Vagina (tissue), 2 donors: Measurements from ENCODE around the gene ZBTB7C. TPM values are rescaled to one million over a fixed set of nuclear protein-coding genes. Genes with fewer than 3 reads are reported as not detected.

Experiments
- DNase-seq, 2 donors: peaks; one replicate each; pipeline ENCODE4 v3.0.0-alpha.2; 2017; ENCODE audit errors: extremely low spot score in 2 of 2
- H3K27ac ChIP-seq: fragments of 200-600 bp; sonication (generic); one replicate; pipeline ENCODE4 v1.5.1; 2019
- H3K27me3 ChIP-seq: fragments of 200-600 bp; sonication (generic); one replicate; pipeline ENCODE4 v1.5.1; 2019
- H3K36me3 ChIP-seq, 2 donors: fragments of 200-600 bp; sonication (generic); one replicate each; pipeline ENCODE4 v1.5.1; 2017 to 2019
- H3K4me1 ChIP-seq: fragments of 200-600 bp; sonication (generic); one replicate; pipeline ENCODE4 v1.5.1; 2019
- H3K4me3 ChIP-seq, 2 donors: fragments of 200-600 bp; sonication (generic); 1 replicate in 1 of 2; 2 replicates in 1 of 2; pipeline ENCODE4 v1.5.1; 2016 to 2019
- H3K9me3 ChIP-seq: fragments of 200-600 bp; sonication (generic); one replicate; pipeline ENCODE4 v1.5.1; 2019
- POLR2A ChIP-seq, 2 donors: fragments of 450-650 bp; IDR thresholded peaks; one replicate each; pipeline ENCODE4 v1.6.1; 2017; ENCODE audit warnings: antibody characterized with exemption in 2 of 2, mild to moderate bottlenecking in 2 of 2, moderate library complexity in 2 of 2
- POLR2AphosphoS5 ChIP-seq, 2 donors: sonication (generic); formaldehyde crosslinking; IDR thresholded peaks; one replicate each; pipeline ENCODE4 v1.9.0; 2017; ENCODE audit warnings: antibody characterized with exemption in 2 of 2, mild to moderate bottlenecking in 2 of 2, low read depth in 1 of 2; ENCODE audit not compliant: insufficient read depth in 1 of 2
- intact Hi-C: fragments of 100-400 bp; cut with DNase I; formaldehyde crosslinking; loops from one replicate; pipeline ENCODE4 v1.15.1; 2023
- total RNA-seq: library from RNA; depleted of rRNA; stranded (reverse); fragments of >200 nt; gene quantifications from one replicate; pipeline ENCODE4 v1.2.3, GENCODE V29; 2016
- TF ChIP-seq, protein P1 (sequence below), 3 experiments: fragments of 450-650 bp in 2 of 3; fragments of 200-600 bp in 1 of 3; sonication (generic) in 1 of 3; IDR thresholded peaks; one replicate each; pipeline ENCODE4 v1.5.1; 2017 to 2019; ENCODE audit warnings: antibody characterized with exemption in 3 of 3, mild to moderate bottlenecking in 2 of 3, moderate library complexity in 2 of 3

ZBTB7C gene
- total RNA-seq, 1 donor from 2014 or later = 40.5 TPM

DNA sequence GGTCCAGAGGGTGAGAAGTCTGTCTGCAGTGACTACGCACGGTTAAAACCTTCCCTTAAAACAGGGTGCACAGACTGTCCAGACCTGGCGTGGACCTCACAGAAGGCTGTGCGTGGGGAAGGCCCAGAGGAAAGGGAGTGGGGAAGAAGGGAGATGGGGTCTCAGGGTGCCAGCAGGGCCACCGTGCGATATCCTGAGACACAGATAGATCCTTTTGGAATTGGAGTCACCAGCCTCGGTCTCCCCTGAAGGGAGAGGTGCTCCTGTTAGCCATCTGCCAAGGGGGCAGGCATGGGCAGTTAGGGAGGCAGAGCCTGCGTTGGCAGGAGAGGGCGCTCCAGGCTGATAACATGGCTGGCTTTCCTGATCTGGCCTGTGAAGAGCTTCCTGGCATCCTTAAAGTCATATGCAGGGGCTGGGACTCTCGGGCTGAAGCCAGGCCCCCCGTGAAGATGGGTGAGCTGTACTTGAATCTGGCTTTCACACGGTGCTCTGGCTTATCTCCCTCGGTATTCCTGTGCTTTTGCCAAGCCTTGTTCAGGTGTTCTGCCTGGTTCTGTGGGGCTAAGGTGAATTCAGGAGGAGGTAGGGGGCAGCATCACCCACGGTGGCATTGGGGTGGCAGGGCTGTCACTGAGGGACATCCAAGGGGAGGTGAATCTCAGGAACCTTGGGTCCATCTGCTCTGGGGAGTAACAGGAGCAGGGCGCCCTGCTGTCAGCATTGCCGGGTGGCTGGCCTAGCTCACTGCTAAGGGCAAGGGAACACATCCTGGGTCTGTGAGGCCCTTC is 371.5 kb downstream of the ZBTB7C start:
- no peak overlapping the region for H3K27ac ChIP-seq
- no peaks in the 10 kb centered on the region for H3K27me3 ChIP-seq
- no peak overlapping the region for H3K4me3 ChIP-seq
- no peaks in the 10 kb centered on the region for H3K9me3 ChIP-seq
- intact Hi-C loops = no loop called here
- DNase-seq = no peak
- no peak for TF ChIP-seq POLR2A (IDR thresholded peaks at IDR 0.05)
- no peak for TF ChIP-seq POLR2AphosphoS5 (IDR thresholded peaks at IDR 0.05; ENCODE audit: insufficient read depth in 1 of 2, low read depth in 1 of 2)
- TF ChIP-seq, protein P1, sequence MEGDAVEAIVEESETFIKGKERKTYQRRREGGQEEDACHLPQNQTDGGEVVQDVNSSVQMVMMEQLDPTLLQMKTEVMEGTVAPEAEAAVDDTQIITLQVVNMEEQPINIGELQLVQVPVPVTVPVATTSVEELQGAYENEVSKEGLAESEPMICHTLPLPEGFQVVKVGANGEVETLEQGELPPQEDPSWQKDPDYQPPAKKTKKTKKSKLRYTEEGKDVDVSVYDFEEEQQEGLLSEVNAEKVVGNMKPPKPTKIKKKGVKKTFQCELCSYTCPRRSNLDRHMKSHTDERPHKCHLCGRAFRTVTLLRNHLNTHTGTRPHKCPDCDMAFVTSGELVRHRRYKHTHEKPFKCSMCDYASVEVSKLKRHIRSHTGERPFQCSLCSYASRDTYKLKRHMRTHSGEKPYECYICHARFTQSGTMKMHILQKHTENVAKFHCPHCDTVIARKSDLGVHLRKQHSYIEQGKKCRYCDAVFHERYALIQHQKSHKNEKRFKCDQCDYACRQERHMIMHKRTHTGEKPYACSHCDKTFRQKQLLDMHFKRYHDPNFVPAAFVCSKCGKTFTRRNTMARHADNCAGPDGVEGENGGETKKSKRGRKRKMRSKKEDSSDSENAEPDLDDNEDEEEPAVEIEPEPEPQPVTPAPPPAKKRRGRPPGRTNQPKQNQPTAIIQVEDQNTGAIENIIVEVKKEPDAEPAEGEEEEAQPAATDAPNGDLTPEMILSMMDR (IDR thresholded peaks at IDR 0.05) = no peak
- peaks cover 35% of the 10 kb centered on the region for H3K4me1 ChIP-seq
- H3K36me3 ChIP-seq = peaks cover 0 to 14% of the 10 kb centered on the region in 2 donors

DNA sequence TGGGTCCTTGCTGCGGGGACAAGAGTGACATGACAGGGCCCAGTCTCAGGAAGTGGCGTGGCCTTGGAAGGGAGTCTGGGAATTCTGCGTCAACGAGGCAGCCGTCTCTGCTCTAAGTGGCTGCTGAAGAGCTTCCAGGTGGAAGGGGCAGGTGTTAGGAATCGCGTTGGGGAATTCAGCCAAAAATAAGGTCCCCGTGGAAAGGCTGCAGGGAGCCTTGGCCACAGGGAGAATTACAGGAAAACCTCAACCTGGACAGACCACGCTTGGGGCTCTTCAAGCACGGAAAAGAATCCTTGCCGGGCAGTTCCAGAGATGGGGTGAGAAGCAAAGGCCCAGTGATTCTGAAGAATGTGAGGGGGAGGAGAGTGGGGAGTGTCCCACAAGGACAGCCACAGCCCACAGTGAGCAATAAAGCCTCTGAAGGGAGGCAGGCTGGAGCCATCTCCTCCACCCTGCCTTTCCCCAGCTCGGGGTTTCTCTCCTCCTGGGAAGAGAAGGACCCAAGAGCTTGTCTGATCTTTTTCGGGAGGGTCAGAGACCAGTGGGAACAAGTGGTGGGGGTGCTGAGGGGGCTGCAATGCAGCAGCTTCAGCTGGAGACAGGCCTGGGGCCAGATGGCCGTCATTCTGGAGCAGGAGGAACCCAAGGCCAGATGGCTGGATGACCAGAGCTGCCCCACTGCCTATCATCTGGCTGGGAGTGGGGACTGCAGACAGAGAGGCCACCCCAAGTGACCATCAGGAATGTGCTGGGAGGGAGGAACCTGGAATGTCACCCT is 372.4 kb downstream of the ZBTB7C start:
- Histone ChIP-seq H3K27ac (no peak overlapping the region), H3K4me1 (peaks cover 35% of the 10 kb centered on the region), H3K4me3 (no peak overlapping the region), H3K9me3 (no peaks in the 10 kb centered on the region), H3K36me3 (peaks cover 0 to 14% of the 10 kb centered on the region in 2 donors), H3K27me3 (no peaks in the 10 kb centered on the region)
- intact Hi-C loops = no loop called here
- DNase-seq = no peak
- TF ChIP-seq POLR2A (IDR thresholded peaks at IDR 0.05) = no peak

DNA sequence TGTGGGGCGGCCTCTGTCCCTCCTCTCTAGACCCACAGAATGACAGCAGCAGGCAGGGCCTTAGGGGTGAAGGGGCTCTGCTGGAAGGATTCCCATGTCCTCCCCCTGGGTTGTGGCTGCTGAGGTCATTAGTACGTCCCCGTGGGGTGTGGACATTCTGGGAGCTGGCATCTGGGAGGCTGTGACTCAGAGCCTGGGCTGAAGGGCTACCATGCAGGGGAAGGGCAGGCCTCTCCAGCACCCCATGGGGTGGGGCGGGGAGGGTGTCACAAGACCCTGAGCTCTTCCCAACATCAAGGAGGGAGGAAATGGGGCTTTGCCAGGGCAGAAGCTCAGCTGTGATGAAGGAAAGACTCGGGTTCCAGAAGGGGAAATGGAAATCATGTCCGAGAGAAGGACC is 373.0 kb downstream of the ZBTB7C start:
- TF ChIP-seq POLR2AphosphoS5 (IDR thresholded peaks at IDR 0.05; ENCODE audit: insufficient read depth in 1 of 2, low read depth in 1 of 2) = no peak
- TF ChIP-seq POLR2A (IDR thresholded peaks at IDR 0.05) = no peak
- TF ChIP-seq, protein P1 (IDR thresholded peaks at IDR 0.05) = no peak
- DNase-seq = no peak
- no peaks in the 10 kb centered on the region for H3K9me3 ChIP-seq
- H3K4me1 ChIP-seq = peaks cover 41% of the 10 kb centered on the region
- H3K27ac ChIP-seq = no peak overlapping the region
- peaks cover 0 to 14% of the 10 kb centered on the region in 2 donors for H3K36me3 ChIP-seq
- H3K4me3 ChIP-seq = no peak overlapping the region
- intact Hi-C loops = no loop called here
- H3K27me3 ChIP-seq = no peaks in the 10 kb centered on the region

DNA sequence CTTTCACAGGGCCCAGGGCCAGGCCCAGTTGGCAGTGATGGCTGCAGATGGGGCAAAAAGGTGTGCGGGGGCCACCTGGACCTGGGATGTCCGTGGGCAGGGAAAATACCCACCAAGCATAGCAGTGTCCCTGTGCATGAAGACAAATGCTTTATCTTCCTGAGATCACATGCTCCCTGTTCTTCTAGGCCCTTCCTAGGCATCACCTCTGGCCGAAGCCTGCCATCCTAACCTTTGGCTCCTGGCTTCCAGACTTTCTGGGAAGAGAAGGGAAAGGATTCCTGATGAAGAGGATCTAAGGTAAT is 373.7 kb downstream of the ZBTB7C start:
- DNase-seq = no peak
- intact Hi-C loops = no loop called here
- H3K4me1 ChIP-seq = peaks cover 44% of the 10 kb centered on the region
- no peaks in the 10 kb centered on the region for H3K27me3 ChIP-seq
- no peaks in the 10 kb centered on the region for H3K9me3 ChIP-seq
- H3K27ac ChIP-seq = no peak overlapping the region
- TF ChIP-seq POLR2A (IDR thresholded peaks at IDR 0.05) = no peak
- TF ChIP-seq POLR2AphosphoS5 (IDR thresholded peaks at IDR 0.05; ENCODE audit: insufficient read depth in 1 of 2, low read depth in 1 of 2) = no peak
- TF ChIP-seq, protein P1 (IDR thresholded peaks at IDR 0.05) = no peak
- peaks cover 0 to 9% of the 10 kb centered on the region in 2 donors for H3K36me3 ChIP-seq
- no peak overlapping the region for H3K4me3 ChIP-seq

DNA sequence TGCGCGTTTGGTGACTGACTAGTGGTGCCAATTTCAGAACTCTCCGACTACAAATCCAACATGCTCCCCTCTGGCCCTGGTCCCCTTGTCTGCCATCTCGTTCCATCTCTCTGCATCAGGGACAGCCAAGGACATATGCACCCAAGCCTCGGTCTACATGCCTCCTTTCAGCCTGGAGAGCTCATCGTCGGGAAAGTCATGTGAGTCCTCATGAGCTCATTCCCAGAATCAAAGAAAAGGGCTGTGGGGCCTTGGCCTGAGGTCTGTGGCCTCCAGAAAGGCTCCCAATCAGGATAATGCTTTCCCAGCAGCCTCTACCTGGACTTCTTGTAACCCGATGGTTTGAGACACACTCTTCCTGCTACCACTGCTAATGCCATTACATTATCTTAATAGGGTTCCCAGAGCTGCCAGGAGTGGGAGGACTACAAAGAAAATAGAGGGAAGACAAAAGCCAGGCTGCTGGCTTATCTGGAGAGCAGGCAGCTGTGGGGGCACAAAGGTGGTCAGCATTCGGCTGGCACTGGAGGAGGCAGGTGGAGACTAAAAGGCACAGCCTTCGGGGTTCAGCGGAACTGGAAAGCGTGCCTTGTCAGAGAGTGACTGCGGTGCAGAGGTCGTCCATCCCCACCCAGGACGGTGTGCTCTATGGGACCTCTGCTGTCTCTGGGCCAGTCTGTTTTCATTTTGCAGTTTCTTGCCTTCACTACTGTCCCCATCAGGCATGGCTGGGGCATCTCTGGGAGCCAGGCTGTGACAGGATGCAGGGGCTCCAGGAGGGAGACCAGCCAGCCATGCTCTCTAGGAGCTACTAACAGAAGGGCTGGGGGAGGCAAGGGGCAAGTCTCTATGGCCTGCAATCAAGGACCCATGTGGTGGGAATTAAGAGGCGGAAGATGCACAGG is 374.3 kb downstream of the ZBTB7C start:
- TF ChIP-seq POLR2AphosphoS5 (IDR thresholded peaks at IDR 0.05; ENCODE audit: insufficient read depth in 1 of 2, low read depth in 1 of 2) (no peak), POLR2A (IDR thresholded peaks at IDR 0.05) (no peak)
- TF ChIP-seq, protein P1 (IDR thresholded peaks at IDR 0.05) = no peak
- Histone ChIP-seq H3K27ac (no peak overlapping the region), H3K4me3 (no peak overlapping the region), H3K36me3 (peaks cover 0 to 4% of the 10 kb centered on the region in 2 donors), H3K27me3 (no peaks in the 10 kb centered on the region), H3K4me1 (peaks cover 44% of the 10 kb centered on the region), H3K9me3 (no peaks in the 10 kb centered on the region)
- no peak for DNase-seq
- intact Hi-C loops = loop anchor here (5.0 kb wide), 1 partner anchor 412 kb away; no protein-coding TSS in a partner anchor
